ENCODE data around the gene CLDN4. TPM values are rescaled to one million over a fixed set of nuclear protein-coding genes. Genes with fewer than 3 reads are reported as not detected.

CLDN4 gene
- 0.12 and 0.13 TPM in 2 replicates for total RNA-seq

GRCh38 chr7:73830681-73831583 lies at the start of gene CLDN4:
CLDN4 (plus strand) TSS chr7:73830996; CDS start chr7:73831202, 206 bp downstream.

GRCh38 chr7:73842067-73842976 lies 11.5 kb downstream of the CLDN4 start, which contains the start of gene METTL27:
METTL27 (minus strand) TSS chr7:73842516; CDS start chr7:73842140, 376 bp downstream.

GRCh38 chr7:73860859-73861258 lies 30.1 kb downstream of the CLDN4 start, which contains the start of gene TMEM270:
TMEM270 (plus strand) TSS chr7:73861159; CDS start chr7:73861195, 36 bp downstream.

Other genes starting within 250 kb of the CLDN4 start
- gene MLXIPL, start 206.5 kb upstream of the CLDN4 start, total RNA-seq = under 0.01 TPM in 1 of 2 replicates, not detected in the other
- 2.9 and 3.6 TPM in 2 replicates for gene VPS37D, start 163.2 kb upstream of the CLDN4 start, total RNA-seq
- 2.0 and 2.1 TPM in 2 replicates for gene DNAJC30, start 147.5 kb upstream of the CLDN4 start, total RNA-seq
- gene BUD23, start 147.4 kb upstream of the CLDN4 start, total RNA-seq = 46.8 and 73.7 TPM in 2 replicates
- gene STX1A, start 111.3 kb upstream of the CLDN4 start, total RNA-seq = 33.1 and 39.5 TPM in 2 replicates
- gene ABHD11, start 92.2 kb upstream of the CLDN4 start, total RNA-seq = 12.0 and 22.7 TPM in 2 replicates
- gene CLDN3, start 60.7 kb upstream of the CLDN4 start, total RNA-seq = not detected in 2 replicates
- 2.5 and 7.2 TPM in 2 replicates for gene METTL27, start 11.5 kb downstream of the CLDN4 start, total RNA-seq
- not detected in 2 replicates for gene TMEM270, start 30.2 kb downstream of the CLDN4 start, total RNA-seq
- gene ELN, start 197.2 kb downstream of the CLDN4 start, total RNA-seq = 55.2 and 219 TPM in 2 replicates